GM19452 (cell line): ENCODE measurements around the gene CENPVL3.
"Not testable (repeated sequence)": the region's sequence is repeated elsewhere in the genome, so short reads cannot be mapped to it uniquely, and the experiment has no call there.

Experiments used
- ATAC-seq: cut with Tn5 transposase; IDR thresholded peaks from one replicate; pipeline ENCODE4 v1.9.1; 2021; ENCODE audit not compliant: unreplicated experiment

The CENPVL3 gene

DNA sequence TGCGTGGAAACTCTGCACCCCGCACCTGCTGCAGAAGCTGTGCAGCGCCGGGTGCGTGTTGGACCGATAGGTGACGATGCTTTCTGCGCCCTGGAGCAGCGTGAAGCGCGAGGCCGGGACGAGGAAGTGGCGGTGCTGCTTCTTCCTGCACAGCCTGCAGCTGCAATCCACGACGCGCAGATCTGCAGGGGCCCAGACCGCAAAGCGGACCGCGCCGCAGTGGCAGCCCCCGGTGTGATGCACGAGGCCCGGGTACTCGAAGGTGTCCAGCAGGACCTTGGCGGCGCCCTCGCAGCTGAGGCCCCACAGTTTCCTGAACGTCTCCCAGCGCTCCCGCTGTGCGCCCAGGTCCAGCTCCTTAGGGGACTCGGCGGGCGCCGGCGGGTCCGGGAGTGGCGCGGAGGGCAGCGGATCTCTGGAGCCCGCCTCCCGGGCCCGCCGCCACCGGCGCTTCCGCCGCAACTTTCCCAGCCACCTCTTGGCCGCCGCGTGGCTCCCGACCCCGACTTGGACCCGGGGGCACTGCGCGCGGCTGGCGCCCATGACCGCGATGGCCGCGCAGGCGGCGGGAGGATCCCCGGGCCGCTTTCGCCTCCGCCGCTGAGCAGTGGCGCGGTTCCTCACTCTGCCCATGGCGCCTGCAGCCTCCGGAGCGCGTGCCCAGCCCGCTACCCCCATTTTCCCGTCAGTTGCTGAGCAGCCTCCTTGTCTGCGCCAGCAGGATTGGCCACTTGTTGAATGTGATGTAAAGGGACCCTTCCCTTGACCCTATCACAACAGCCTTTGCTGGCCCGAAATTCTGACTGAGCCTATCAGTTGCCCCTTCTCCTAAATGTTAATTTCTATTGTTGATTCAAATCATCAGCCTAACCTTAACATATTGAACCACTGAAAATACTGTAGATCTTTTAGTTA is at the start of gene CENPVL3:
TSS of gene CENPVL3 (minus strand) at position 672 of the 915 bp plus-strand sequence. CDS start at position 633, 39 bp downstream.
- ATAC-seq, result not testable (repeated sequence)

DNA sequence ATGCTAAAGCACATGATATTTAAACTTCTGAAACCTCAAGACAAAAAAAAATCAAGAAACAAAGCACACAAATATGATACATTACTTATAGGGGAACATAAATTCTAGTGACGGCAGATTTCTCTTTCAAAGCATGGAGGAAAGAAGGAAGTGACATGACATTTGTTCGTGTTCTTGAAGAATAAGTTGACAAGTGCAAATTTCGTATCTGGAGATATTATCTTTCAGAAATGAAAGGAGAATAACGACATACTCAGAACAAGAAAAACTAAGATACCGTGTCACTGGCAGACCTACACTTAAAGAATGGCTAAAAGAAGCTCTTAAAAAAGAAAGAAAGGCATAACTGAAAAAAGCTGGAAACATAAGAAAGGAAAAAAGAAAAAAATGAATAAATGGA is 47.3 kb upstream of the CENPVL3 start:
- ATAC-seq, result no peak

GRCh38 chrX:51643377-51643776 is 24.7 kb upstream of the CENPVL3 start:
- ATAC-seq, result no peak

- ATAC-seq, result no peak
These were observed 22.8 kb upstream of the CENPVL3 start for GRCh38 chrX:51641421-51642021.

GRCh38 chrX:51636511-51636910 is 17.8 kb upstream of the CENPVL3 start:
- ATAC-seq, result not testable (repeated sequence)

GRCh38 chrX:51614353-51615012 is 4.2 kb downstream of the CENPVL3 start:
- ATAC-seq, result no peak

DNA sequence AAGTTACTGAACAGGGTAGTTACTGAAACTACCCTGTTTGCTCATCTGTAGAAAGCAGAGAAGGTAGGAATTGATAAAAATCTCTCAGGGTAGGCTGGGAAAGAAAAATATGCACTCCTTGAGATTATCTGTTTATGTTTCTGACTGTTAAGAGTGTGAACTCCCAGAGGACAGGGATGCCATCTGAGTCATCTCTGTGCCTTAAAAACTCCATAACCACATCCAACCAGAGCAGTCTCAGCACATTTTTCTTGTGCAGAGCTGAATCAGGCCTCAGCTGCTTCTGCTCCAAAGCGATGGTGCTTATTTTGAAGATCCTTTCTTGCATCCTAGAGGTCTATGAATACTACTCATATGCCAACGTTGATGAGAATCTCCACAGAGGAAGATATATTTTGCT is 9.9 kb downstream of the CENPVL3 start:
- no peak for ATAC-seq

GRCh38 chrX:51608126-51608525 is 10.6 kb downstream of the CENPVL3 start:
- no peak for ATAC-seq

DNA sequence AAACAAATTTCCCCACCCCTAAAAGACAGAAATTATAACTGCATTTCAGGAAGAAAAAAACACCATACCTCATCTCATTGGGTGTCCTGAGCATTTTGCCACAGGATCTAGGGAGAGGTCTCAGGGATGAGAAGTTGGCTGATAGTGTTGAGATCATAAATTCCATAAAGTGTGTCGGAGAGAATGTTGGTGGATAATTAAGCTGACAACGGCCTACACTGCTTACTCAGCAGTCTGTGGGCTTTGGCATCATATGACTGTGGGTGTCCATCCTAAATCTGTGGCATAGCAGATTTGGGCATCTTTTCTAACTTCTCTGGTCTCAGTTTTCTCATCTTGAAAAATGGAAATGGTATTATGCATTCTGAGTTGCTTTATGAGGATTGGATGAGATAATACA is 12.3 kb downstream of the CENPVL3 start:
- no peak for ATAC-seq

DNA sequence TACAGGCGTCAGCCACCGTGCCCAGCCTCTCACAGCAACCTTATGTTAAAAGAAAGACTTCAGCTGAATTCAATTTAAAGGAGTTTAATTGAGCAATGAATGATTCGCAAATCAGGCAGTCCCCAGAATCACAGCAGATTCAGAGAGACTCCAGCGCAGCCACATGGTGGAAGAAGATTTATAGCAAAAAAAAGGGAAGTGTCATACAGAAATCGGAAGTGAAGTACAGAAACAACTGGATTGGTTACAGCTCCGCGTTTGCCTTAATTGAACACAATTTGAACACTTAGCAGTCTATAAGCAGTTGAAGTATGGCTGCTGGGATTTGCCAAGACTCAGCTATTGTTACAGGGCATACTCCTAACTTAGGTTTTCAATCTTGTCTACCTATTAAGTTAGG is 19.8 kb downstream of the CENPVL3 start:
- no peak for ATAC-seq

- ATAC-seq, result no peak
These were observed 46.8 kb downstream of the CENPVL3 start for GRCh38 chrX:51571874-51572273.

- ATAC-seq, result no peak
These were observed 49.2 kb downstream of the CENPVL3 start for GRCh38 chrX:51569561-51569960.

DNA sequence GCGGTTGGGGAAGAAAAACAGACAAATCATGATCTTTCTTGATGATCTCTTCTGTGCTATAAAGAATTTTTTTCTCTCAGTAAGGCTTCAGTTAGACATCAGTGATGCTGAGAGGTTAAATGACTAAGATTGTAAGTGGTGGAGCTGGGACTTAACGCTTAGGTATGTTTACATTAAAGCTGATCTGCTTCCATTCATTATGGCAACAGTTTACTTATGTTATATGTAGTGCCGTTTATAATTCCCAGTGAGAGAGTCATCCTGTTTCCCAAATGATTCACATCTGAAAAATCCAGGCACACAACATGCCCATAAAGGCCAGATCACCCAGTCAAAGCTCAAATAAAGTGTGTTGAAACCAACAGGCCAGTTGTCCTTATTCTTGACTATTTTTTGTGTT is 50.1 kb downstream of the CENPVL3 start:
- ATAC-seq, result no peak
